Loucy (cell line): ENCODE data around the gene NGDN.

Experiments used
- H2AFZ ChIP-seq: fragments of 200-600 bp; sonication (generic); 2 replicates; pipeline ENCODE4 v1.6.0; 2016; ENCODE audit warnings: antibody characterized with exemption, mild to moderate bottlenecking, low read length, moderate library complexity
- H3F3A ChIP-seq: fragments of 200-600 bp; 2 replicates; pipeline ENCODE4 v1.6.0; 2016; ENCODE audit warnings: antibody characterized with exemption, low read depth, mild to moderate bottlenecking
- H3K27me3 ChIP-seq: fragments of 200-600 bp; sonication (generic); 2 replicates; pipeline ENCODE4 v1.6.1; 2014; ENCODE audit warnings: low read length, mild to moderate bottlenecking; ENCODE audit not compliant: insufficient read depth, poor library complexity, severe bottlenecking
- H3K36me3 ChIP-seq: fragments of 200-600 bp; sonication (generic); 2 replicates; pipeline ENCODE4 v1.6.1; 2016; ENCODE audit warnings: low read length; ENCODE audit not compliant: insufficient read depth
- H3K4me1 ChIP-seq: fragments of 200-600 bp; sonication (generic); 2 replicates; pipeline ENCODE4 v1.5.1; 2014; ENCODE audit warnings: low read length, mild to moderate bottlenecking; ENCODE audit not compliant: insufficient read depth, poor library complexity, severe bottlenecking
- H3K4me2 ChIP-seq: fragments of 200-600 bp; sonication (generic); 2 replicates; pipeline ENCODE4 v1.6.0; 2014; ENCODE audit warnings: antibody characterized with exemption, low read length, low read depth, mild to moderate bottlenecking; ENCODE audit not compliant: poor library complexity, severe bottlenecking
- H3K4me3 ChIP-seq: fragments of 200-600 bp; sonication (generic); 2 replicates; pipeline ENCODE4 v1.5.1; 2014; ENCODE audit warnings: low read length, mild to moderate bottlenecking, mixed read lengths; ENCODE audit not compliant: poor library complexity, severe bottlenecking
- H3K79me2 ChIP-seq: fragments of 200-600 bp; sonication (generic); 2 replicates; pipeline ENCODE4 v1.6.1; 2014; ENCODE audit warnings: low read length; ENCODE audit not compliant: insufficient read depth
- H3K9ac ChIP-seq: fragments of 200-600 bp; sonication (generic); 2 replicates; pipeline ENCODE4 v1.6.0; 2014; ENCODE audit warnings: mild to moderate bottlenecking, low read depth, low read length, moderate library complexity; ENCODE audit not compliant: poor library complexity, severe bottlenecking
- H3K9me2 ChIP-seq: fragments of 200-600 bp; sonication (generic); replicated peaks from 2 replicates; pipeline ENCODE4 v1.6.1; 2016; ENCODE audit warnings: low read depth, low read length, mixed read lengths
- H3K9me3 ChIP-seq: fragments of 200-600 bp; sonication (generic); 2 replicates; pipeline ENCODE4 v1.6.1; 2014; ENCODE audit warnings: mild to moderate bottlenecking, antibody characterized with exemption, low read length, low read depth; ENCODE audit not compliant: insufficient read depth
- H4K20me1 ChIP-seq: fragments of 200-600 bp; sonication (generic); 2 replicates; pipeline ENCODE4 v1.6.0; 2014; ENCODE audit warnings: antibody characterized with exemption, low read length, mild to moderate bottlenecking; ENCODE audit not compliant: insufficient read depth, poor library complexity, severe bottlenecking
- CTCF ChIP-seq: fragments of 200-600 bp; sonication (generic); conservative IDR thresholded peaks from 2 replicates; pipeline ENCODE4 v1.5.1; 2014; ENCODE audit warnings: mild to moderate bottlenecking, antibody characterized with exemption, low read length
- EZH2phosphoT487 ChIP-seq: fragments of 200-600 bp; IDR thresholded peaks from 2 replicates; pipeline ENCODE4 v1.6.1; 2018; ENCODE audit warnings: antibody characterized with exemption, mild to moderate bottlenecking, moderate library complexity, borderline replicate concordance

NGDN gene

GRCh38 chr14:23443881-23444280, 25.6 kb upstream of the NGDN start:
- Histone ChIP-seq H3K9me2 (no peaks in the 10 kb centered on the region), H3K36me3 (no peaks in the 10 kb centered on the region), H3K4me2 (no peak overlapping the region), H3K4me3 (no peak overlapping the region), H3K4me1 (no peaks in the 10 kb centered on the region), H3K9me3 (no peaks in the 10 kb centered on the region), H3K27me3 (no peaks in the 10 kb centered on the region), H3K79me2 (no peaks in the 10 kb centered on the region), H4K20me1 (no peaks in the 10 kb centered on the region), H3K9ac (no peak overlapping the region), H3F3A (no peaks in the 10 kb centered on the region), H2AFZ (no peak overlapping the region)
- TF ChIP-seq EZH2phosphoT487 (no peak), CTCF (no peak)

DNA sequence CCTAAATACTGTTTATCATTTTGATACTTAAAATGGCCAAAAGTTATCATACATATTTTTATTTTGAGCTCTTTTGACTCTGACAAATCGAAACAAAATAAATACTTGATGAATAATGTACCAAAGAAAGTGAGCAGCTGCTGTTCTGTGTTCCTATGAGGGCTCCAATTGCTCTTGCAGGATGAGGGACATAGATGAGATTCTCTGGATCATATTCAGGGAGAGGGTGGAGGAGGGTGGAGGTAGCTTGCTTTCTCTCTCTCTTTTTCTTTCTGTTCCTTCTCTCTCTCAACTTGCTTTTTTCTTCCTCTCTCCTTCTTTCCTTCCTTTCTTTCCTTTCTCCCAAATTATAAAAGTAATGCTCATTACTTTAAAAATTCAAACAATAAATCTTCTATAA, 25.2 kb upstream of the NGDN start:
- H3K9me3 ChIP-seq, result no peaks in the 10 kb centered on the region
- no peaks in the 10 kb centered on the region for H3K36me3 ChIP-seq
- H3K4me3 ChIP-seq, result no peak overlapping the region
- H3F3A ChIP-seq, result no peaks in the 10 kb centered on the region
- no peak overlapping the region for H3K9ac ChIP-seq
- no peaks in the 10 kb centered on the region for H3K4me1 ChIP-seq
- H3K9me2 ChIP-seq, result no peaks in the 10 kb centered on the region
- no peaks in the 10 kb centered on the region for H4K20me1 ChIP-seq
- H3K27me3 ChIP-seq, result no peaks in the 10 kb centered on the region
- no peaks in the 10 kb centered on the region for H3K79me2 ChIP-seq
- no peak for TF ChIP-seq CTCF
- TF ChIP-seq EZH2phosphoT487, result no peak
- no peak overlapping the region for H2AFZ ChIP-seq
- no peak overlapping the region for H3K4me2 ChIP-seq

GRCh38 chr14:23445773-23446172, 23.7 kb upstream of the NGDN start:
- no peaks in the 10 kb centered on the region for H3K27me3 ChIP-seq
- no peak overlapping the region for H3K4me3 ChIP-seq
- H3K9ac ChIP-seq, result no peak overlapping the region
- no peaks in the 10 kb centered on the region for H3K9me3 ChIP-seq
- no peaks in the 10 kb centered on the region for H3F3A ChIP-seq
- no peaks in the 10 kb centered on the region for H4K20me1 ChIP-seq
- TF ChIP-seq EZH2phosphoT487 (no peak), CTCF (no peak)
- H2AFZ ChIP-seq, result no peak overlapping the region
- H3K4me2 ChIP-seq, result no peak overlapping the region
- no peaks in the 10 kb centered on the region for H3K79me2 ChIP-seq
- no peaks in the 10 kb centered on the region for H3K9me2 ChIP-seq
- no peaks in the 10 kb centered on the region for H3K4me1 ChIP-seq
- no peaks in the 10 kb centered on the region for H3K36me3 ChIP-seq
